Measurements from ENCODE around the gene SLC22A23.

DNA sequence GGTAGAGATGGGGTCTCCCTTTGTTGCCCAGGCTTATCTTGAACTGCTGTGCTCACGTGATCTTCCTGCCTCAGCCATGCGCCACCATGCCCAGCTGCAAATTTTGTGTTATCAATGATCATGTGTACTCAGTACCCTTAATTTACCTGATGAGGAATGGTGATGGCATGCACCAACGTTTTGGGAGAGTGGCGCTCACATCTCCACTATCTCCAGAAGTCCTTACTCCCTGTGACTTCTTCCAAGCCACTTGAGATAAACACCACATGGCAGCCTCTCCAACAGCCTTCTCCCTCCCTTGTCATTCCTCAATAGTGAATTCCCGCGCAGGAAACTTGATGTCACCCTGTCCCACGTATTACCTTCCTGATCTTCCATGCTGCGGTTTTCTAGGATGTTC is 140.0 kb downstream of the SLC22A23 start:
- TF ChIP-seq, protein P1, sequence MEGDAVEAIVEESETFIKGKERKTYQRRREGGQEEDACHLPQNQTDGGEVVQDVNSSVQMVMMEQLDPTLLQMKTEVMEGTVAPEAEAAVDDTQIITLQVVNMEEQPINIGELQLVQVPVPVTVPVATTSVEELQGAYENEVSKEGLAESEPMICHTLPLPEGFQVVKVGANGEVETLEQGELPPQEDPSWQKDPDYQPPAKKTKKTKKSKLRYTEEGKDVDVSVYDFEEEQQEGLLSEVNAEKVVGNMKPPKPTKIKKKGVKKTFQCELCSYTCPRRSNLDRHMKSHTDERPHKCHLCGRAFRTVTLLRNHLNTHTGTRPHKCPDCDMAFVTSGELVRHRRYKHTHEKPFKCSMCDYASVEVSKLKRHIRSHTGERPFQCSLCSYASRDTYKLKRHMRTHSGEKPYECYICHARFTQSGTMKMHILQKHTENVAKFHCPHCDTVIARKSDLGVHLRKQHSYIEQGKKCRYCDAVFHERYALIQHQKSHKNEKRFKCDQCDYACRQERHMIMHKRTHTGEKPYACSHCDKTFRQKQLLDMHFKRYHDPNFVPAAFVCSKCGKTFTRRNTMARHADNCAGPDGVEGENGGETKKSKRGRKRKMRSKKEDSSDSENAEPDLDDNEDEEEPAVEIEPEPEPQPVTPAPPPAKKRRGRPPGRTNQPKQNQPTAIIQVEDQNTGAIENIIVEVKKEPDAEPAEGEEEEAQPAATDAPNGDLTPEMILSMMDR (conservative IDR thresholded peaks at IDR 0.05; ENCODE audit: low read depth in 2 of 2): no peak
- TF ChIP-seq EZH2 (IDR thresholded peaks at IDR 0.05; ENCODE audit: low read depth, unreplicated experiment) (no peak), EZH2phosphoT487 (IDR thresholded peaks at IDR 0.05; ENCODE audit: unreplicated experiment) (no peak), POLR2AphosphoS5 (IDR thresholded peaks at IDR 0.05; ENCODE audit: low read depth) (no peak), JUNB (IDR thresholded peaks at IDR 0.05; ENCODE audit: unreplicated experiment) (no peak), CREB1 (CRISPR knock-in tag; IDR thresholded peaks at IDR 0.05; ENCODE audit: low read depth) (no peak), NANOG (IDR thresholded peaks at IDR 0.05; ENCODE audit: borderline replicate concordance) (no peak), ZNF331 (CRISPR knock-in tag; IDR thresholded peaks at IDR 0.05; ENCODE audit: low read depth) (no peak), ZNF114 (CRISPR knock-in tag; IDR thresholded peaks at IDR 0.05) (no peak), STAT1 (IDR thresholded peaks at IDR 0.05; ENCODE audit: unreplicated experiment) (no peak)
- TF ChIP-seq, protein P2, sequence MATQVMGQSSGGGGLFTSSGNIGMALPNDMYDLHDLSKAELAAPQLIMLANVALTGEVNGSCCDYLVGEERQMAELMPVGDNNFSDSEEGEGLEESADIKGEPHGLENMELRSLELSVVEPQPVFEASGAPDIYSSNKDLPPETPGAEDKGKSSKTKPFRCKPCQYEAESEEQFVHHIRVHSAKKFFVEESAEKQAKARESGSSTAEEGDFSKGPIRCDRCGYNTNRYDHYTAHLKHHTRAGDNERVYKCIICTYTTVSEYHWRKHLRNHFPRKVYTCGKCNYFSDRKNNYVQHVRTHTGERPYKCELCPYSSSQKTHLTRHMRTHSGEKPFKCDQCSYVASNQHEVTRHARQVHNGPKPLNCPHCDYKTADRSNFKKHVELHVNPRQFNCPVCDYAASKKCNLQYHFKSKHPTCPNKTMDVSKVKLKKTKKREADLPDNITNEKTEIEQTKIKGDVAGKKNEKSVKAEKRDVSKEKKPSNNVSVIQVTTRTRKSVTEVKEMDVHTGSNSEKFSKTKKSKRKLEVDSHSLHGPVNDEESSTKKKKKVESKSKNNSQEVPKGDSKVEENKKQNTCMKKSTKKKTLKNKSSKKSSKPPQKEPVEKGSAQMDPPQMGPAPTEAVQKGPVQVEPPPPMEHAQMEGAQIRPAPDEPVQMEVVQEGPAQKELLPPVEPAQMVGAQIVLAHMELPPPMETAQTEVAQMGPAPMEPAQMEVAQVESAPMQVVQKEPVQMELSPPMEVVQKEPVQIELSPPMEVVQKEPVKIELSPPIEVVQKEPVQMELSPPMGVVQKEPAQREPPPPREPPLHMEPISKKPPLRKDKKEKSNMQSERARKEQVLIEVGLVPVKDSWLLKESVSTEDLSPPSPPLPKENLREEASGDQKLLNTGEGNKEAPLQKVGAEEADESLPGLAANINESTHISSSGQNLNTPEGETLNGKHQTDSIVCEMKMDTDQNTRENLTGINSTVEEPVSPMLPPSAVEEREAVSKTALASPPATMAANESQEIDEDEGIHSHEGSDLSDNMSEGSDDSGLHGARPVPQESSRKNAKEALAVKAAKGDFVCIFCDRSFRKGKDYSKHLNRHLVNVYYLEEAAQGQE (IDR thresholded peaks at IDR 0.05; ENCODE audit: unreplicated experiment): no peak
- TF ChIP-seq, protein P3, sequence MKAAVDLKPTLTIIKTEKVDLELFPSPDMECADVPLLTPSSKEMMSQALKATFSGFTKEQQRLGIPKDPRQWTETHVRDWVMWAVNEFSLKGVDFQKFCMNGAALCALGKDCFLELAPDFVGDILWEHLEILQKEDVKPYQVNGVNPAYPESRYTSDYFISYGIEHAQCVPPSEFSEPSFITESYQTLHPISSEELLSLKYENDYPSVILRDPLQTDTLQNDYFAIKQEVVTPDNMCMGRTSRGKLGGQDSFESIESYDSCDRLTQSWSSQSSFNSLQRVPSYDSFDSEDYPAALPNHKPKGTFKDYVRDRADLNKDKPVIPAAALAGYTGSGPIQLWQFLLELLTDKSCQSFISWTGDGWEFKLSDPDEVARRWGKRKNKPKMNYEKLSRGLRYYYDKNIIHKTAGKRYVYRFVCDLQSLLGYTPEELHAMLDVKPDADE (IDR thresholded peaks at IDR 0.05): no peak
- TF ChIP-seq, protein P4, sequence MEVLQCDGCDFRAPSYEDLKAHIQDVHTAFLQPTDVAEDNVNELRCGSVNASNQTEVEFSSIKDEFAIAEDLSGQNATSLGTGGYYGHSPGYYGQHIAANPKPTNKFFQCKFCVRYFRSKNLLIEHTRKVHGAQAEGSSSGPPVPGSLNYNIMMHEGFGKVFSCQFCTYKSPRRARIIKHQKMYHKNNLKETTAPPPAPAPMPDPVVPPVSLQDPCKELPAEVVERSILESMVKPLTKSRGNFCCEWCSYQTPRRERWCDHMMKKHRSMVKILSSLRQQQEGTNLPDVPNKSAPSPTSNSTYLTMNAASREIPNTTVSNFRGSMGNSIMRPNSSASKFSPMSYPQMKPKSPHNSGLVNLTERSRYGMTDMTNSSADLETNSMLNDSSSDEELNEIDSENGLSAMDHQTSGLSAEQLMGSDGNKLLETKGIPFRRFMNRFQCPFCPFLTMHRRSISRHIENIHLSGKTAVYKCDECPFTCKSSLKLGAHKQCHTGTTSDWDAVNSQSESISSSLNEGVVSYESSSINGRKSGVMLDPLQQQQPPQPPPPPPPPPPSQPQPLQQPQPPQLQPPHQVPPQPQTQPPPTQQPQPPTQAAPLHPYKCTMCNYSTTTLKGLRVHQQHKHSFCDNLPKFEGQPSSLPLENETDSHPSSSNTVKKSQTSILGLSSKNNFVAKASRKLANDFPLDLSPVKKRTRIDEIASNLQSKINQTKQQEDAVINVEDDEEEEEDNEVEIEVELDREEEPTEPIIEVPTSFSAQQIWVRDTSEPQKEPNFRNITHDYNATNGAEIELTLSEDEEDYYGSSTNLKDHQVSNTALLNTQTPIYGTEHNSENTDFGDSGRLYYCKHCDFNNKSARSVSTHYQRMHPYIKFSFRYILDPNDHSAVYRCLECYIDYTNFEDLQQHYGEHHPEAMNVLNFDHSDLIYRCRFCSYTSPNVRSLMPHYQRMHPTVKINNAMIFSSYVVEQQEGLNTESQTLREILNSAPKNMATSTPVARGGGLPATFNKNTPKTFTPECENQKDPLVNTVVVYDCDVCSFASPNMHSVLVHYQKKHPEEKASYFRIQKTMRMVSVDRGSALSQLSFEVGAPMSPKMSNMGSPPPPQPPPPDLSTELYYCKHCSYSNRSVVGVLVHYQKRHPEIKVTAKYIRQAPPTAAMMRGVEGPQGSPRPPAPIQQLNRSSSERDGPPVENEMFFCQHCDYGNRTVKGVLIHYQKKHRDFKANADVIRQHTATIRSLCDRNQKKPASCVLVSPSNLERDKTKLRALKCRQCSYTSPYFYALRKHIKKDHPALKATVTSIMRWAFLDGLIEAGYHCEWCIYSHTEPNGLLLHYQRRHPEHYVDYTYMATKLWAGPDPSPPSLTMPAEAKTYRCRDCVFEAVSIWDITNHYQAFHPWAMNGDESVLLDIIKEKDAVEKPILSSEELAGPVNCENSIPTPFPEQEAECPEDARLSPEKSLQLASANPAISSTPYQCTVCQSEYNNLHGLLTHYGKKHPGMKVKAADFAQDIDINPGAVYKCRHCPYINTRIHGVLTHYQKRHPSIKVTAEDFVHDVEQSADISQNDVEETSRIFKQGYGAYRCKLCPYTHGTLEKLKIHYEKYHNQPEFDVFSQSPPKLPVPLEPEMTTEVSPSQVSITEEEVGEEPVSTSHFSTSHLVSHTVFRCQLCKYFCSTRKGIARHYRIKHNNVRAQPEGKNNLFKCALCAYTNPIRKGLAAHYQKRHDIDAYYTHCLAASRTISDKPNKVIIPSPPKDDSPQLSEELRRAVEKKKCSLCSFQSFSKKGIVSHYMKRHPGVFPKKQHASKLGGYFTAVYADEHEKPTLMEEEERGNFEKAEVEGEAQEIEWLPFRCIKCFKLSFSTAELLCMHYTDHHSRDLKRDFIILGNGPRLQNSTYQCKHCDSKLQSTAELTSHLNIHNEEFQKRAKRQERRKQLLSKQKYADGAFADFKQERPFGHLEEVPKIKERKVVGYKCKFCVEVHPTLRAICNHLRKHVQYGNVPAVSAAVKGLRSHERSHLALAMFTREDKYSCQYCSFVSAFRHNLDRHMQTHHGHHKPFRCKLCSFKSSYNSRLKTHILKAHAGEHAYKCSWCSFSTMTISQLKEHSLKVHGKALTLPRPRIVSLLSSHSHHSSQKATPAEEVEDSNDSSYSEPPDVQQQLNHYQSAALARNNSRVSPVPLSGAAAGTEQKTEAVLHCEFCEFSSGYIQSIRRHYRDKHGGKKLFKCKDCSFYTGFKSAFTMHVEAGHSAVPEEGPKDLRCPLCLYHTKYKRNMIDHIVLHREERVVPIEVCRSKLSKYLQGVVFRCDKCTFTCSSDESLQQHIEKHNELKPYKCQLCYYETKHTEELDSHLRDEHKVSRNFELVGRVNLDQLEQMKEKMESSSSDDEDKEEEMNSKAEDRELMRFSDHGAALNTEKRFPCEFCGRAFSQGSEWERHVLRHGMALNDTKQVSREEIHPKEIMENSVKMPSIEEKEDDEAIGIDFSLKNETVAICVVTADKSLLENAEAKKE (CRISPR knock-in tag; IDR thresholded peaks at IDR 0.05): no peak
